Keratinocyte (primary cell): ENCODE results near the gene RYR2. TPM values are rescaled to one million over a fixed set of nuclear protein-coding genes. Genes with fewer than 3 reads are reported as not detected.

Experiments
- DNase-seq: peaks from one replicate; pipeline ENCODE4 v3.0.0-alpha.2; 2011; ENCODE audit warnings: low read depth, missing footprints, low spot score
- FAIRE-seq: peaks from 2 replicates; lab custom pipeline; 2011; peaks lifted over from hg19 to GRCh38; lab: Jason Lieb, UNC
- H2AFZ ChIP-seq: 2 replicates; pipeline ENCODE4 v1.6.0; 2012; ENCODE audit warnings: low read length, control low read depth, inconsistent platforms; ENCODE audit not compliant: control insufficient read depth
- H3K27ac ChIP-seq: 2 replicates; pipeline ENCODE4 v1.5.1; 2011; ENCODE audit warnings: low read length; ENCODE audit not compliant: control insufficient read depth, insufficient read depth
- H3K27me3 ChIP-seq: 3 replicates; pipeline ENCODE4 v1.6.0; 2011; ENCODE audit warnings: low read length; ENCODE audit not compliant: control insufficient read depth, insufficient read depth; ENCODE audit errors: extremely low read depth
- H3K36me3 ChIP-seq, 2 experiments: 2 replicates in 1 of 2; 3 replicates in 1 of 2; pipeline ENCODE4 v1.5.1; 2011; ENCODE audit warnings: low read length in 2 of 2, mild to moderate bottlenecking in 1 of 2; ENCODE audit not compliant: control insufficient read depth in 2 of 2, insufficient read depth in 2 of 2; ENCODE audit errors: extremely low read depth in 1 of 2
- H3K4me1 ChIP-seq: 3 replicates; pipeline ENCODE4 v1.5.1; 2011; ENCODE audit warnings: low read length; ENCODE audit not compliant: control insufficient read depth, insufficient read depth; ENCODE audit errors: extremely low read depth
- H3K4me2 ChIP-seq: 3 replicates; pipeline ENCODE4 v1.6.0; 2011; ENCODE audit warnings: low read depth, low read length; ENCODE audit not compliant: control insufficient read depth, insufficient read depth; ENCODE audit errors: extremely low read depth
- H3K4me3 ChIP-seq, 3 experiments: fragments of 200-600 bp in 1 of 3; sonication (generic) in 1 of 3; 2 replicates in 2 of 3; 3 replicates in 1 of 3; pipeline ENCODE4 v1.5.1; 2011 to 2016; ENCODE audit warnings: low read length in 3 of 3, mild to moderate bottlenecking in 3 of 3, control low read depth in 2 of 3, inconsistent platforms in 1 of 3, low read depth in 1 of 3, mixed read lengths in 1 of 3, mixed run types in 1 of 3, moderate library complexity in 1 of 3; ENCODE audit not compliant: control insufficient read depth in 2 of 3, insufficient read depth in 2 of 3; ENCODE audit errors: extremely low read depth in 1 of 3
- H3K79me2 ChIP-seq: 2 replicates; pipeline ENCODE4 v1.6.0; 2012; ENCODE audit warnings: low read length; ENCODE audit not compliant: control insufficient read depth, insufficient read depth
- H3K9ac ChIP-seq: 3 replicates; pipeline ENCODE4 v1.6.0; 2011; ENCODE audit warnings: low read length; ENCODE audit not compliant: control insufficient read depth, insufficient read depth; ENCODE audit errors: extremely low read depth
- H3K9me1 ChIP-seq: 3 replicates; pipeline ENCODE4 v1.6.0; 2011; ENCODE audit warnings: low read length; ENCODE audit not compliant: control insufficient read depth, insufficient read depth; ENCODE audit errors: extremely low read depth
- H3K9me3 ChIP-seq: 2 replicates; pipeline ENCODE4 v1.5.1; 2012; ENCODE audit warnings: low read depth, low read length; ENCODE audit not compliant: control insufficient read depth
- H4K20me1 ChIP-seq: 3 replicates; pipeline ENCODE4 v1.6.0; 2011; ENCODE audit warnings: low read length; ENCODE audit not compliant: control insufficient read depth, insufficient read depth; ENCODE audit errors: extremely low read depth
- EZH2 ChIP-seq: IDR thresholded peaks from one replicate; pipeline ENCODE4 v1.6.1; 2012; ENCODE audit warnings: inconsistent platforms, mild to moderate bottlenecking, low read length, moderate library complexity
- dilution Hi-C: fragments of 300-500 bp; cut with MboI; formaldehyde crosslinking; loops from one replicate; pipeline ENCODE4 v1.7.0; 2020; ENCODE audit warnings: low sequenced_read_pairs; ENCODE audit not compliant: extremely low pct_ligation_motif_present
- polyA plus RNA-seq, 5 experiments: library from polyadenylated mRNA; depleted of rRNA in 3 of 5; stranded (reverse) in 3 of 5; stranded (forward) in 1 of 5; unstranded in 1 of 5; fragments of >200 nt; gene quantifications; 1 replicate in 1 of 5; 2 replicates in 3 of 5; 3 replicates in 1 of 5; pipeline versions ENCODE4 v1.2.1 to v1.2.3, GENCODE V29; 2011 to 2012; ENCODE audit warnings: missing spikeins in 2 of 5, low read depth in 1 of 5, low replicate concordance in 1 of 5
- TF ChIP-seq, protein P1 (sequence below), 3 experiments: IDR thresholded peaks in 1 of 3; conservative IDR thresholded peaks in 1 of 3; optimal IDR thresholded peaks in 1 of 3; 2 replicates in 2 of 3; 3 replicates in 1 of 3; pipeline versions ENCODE3 to v1.5.1; 2011; ENCODE audit warnings: low read length in 3 of 3, mild to moderate bottlenecking in 3 of 3, moderate library complexity in 2 of 3, control low read depth in 1 of 3, inconsistent platforms in 1 of 3; ENCODE audit not compliant: insufficient read depth in 2 of 3; ENCODE audit errors: extremely low read depth in 1 of 3

The RYR2 gene
- polyA plus RNA-seq, 1 donor (not counting 4 experiments of a cell fraction or from before 2014, with no cell fraction given), result 0.05 TPM

GRCh38 chr1:237013608-237014007, 28.4 kb upstream of the RYR2 start:
- dilution Hi-C loops, result no loop called here
- no peak for FAIRE-seq

GRCh38 chr1:237016626-237017025, 25.4 kb upstream of the RYR2 start:
- H3K79me2 ChIP-seq, result no peaks in the 10 kb centered on the region
- H4K20me1 ChIP-seq, result no peaks in the 10 kb centered on the region
- no peaks in the 10 kb centered on the region for H3K27me3 ChIP-seq
- H3K4me1 ChIP-seq, result no peaks in the 10 kb centered on the region
- no peak overlapping the region for H3K4me3 ChIP-seq
- no peak for TF ChIP-seq EZH2
- TF ChIP-seq, protein P1, sequence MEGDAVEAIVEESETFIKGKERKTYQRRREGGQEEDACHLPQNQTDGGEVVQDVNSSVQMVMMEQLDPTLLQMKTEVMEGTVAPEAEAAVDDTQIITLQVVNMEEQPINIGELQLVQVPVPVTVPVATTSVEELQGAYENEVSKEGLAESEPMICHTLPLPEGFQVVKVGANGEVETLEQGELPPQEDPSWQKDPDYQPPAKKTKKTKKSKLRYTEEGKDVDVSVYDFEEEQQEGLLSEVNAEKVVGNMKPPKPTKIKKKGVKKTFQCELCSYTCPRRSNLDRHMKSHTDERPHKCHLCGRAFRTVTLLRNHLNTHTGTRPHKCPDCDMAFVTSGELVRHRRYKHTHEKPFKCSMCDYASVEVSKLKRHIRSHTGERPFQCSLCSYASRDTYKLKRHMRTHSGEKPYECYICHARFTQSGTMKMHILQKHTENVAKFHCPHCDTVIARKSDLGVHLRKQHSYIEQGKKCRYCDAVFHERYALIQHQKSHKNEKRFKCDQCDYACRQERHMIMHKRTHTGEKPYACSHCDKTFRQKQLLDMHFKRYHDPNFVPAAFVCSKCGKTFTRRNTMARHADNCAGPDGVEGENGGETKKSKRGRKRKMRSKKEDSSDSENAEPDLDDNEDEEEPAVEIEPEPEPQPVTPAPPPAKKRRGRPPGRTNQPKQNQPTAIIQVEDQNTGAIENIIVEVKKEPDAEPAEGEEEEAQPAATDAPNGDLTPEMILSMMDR (optimal IDR thresholded peaks at IDR 0.05 in 1 of 3, IDR thresholded peaks at IDR 0.05 in 1 of 3, conservative IDR thresholded peaks at IDR 0.05 in 1 of 3; ENCODE audit: extremely low read depth in 1 of 3, insufficient read depth in 2 of 3, low read length in 3 of 3), result no peak
- no peak overlapping the region for H3K4me2 ChIP-seq
- H3K9ac ChIP-seq, result no peak overlapping the region
- H3K27ac ChIP-seq, result no peak overlapping the region
- H3K9me3 ChIP-seq, result no peaks in the 10 kb centered on the region
- no peak overlapping the region for H2AFZ ChIP-seq
- no peaks in the 10 kb centered on the region for H3K36me3 ChIP-seq
- FAIRE-seq (no peak), DNase-seq (no peak)
- dilution Hi-C loops, result no loop called here
- no peaks in the 10 kb centered on the region for H3K9me1 ChIP-seq

More at GRCh38 chr1:237013608-237014007, 28.4 kb upstream of the RYR2 start:
- no peaks in the 10 kb centered on the region for H3K36me3 ChIP-seq
- H3K4me2 ChIP-seq, result no peak overlapping the region
- no peaks in the 10 kb centered on the region for H3K9me1 ChIP-seq
- no peak for DNase-seq
- no peaks in the 10 kb centered on the region for H4K20me1 ChIP-seq
- no peak for TF ChIP-seq EZH2
- TF ChIP-seq, protein P1 (optimal IDR thresholded peaks at IDR 0.05 in 1 of 3, IDR thresholded peaks at IDR 0.05 in 1 of 3, conservative IDR thresholded peaks at IDR 0.05 in 1 of 3; ENCODE audit: extremely low read depth in 1 of 3, insufficient read depth in 2 of 3, low read length in 3 of 3), result no peak
- H3K27me3 ChIP-seq, result no peaks in the 10 kb centered on the region
- H3K9me3 ChIP-seq, result no peaks in the 10 kb centered on the region
- no peak overlapping the region for H3K27ac ChIP-seq
- H3K79me2 ChIP-seq, result no peaks in the 10 kb centered on the region
- no peak overlapping the region for H3K4me3 ChIP-seq
- H3K4me1 ChIP-seq, result no peaks in the 10 kb centered on the region
- no peak overlapping the region for H3K9ac ChIP-seq
- H2AFZ ChIP-seq, result no peak overlapping the region
